CD4-positive, CD25-positive, alpha-beta regulatory T cell (primary cell): ENCODE results near the gene SMPD4. TPM values are rescaled to one million over a fixed set of nuclear protein-coding genes. Genes with fewer than 3 reads are reported as not detected.
"Not testable (repeated sequence)": the region's sequence is repeated elsewhere in the genome, so short reads cannot be mapped to it uniquely, and the experiment has no call there.

Source experiments
- ATAC-seq, 2 donors: fragments of 150-1000 bp; cut with Tn5 transposase; one replicate each; pipeline ENCODE4 v1.10.0; 2021; ENCODE audit warnings: low read depth in 2 of 2, moderate number of reproducible peaks in 2 of 2, moderate library complexity in 1 of 2
- DNase-seq, 3 donors: peaks; one replicate each; pipeline versions ENCODE4 v3.0.0 to v3.0.0-alpha.2; 2012 to 2022; ENCODE audit warnings: mixed read lengths in 1 of 3
- H3K27ac ChIP-seq: one replicate; pipeline ENCODE4 v1.7.0; 2013; ENCODE audit warnings: mild to moderate bottlenecking, low read length; ENCODE audit not compliant: insufficient read depth, poor library complexity, severe bottlenecking
- H3K27me3 ChIP-seq: one replicate; pipeline ENCODE4 v1.7.0; 2013; ENCODE audit warnings: low read length; ENCODE audit not compliant: control insufficient read depth, insufficient read depth
- H3K36me3 ChIP-seq: one replicate; pipeline ENCODE4 v1.7.0; 2013; ENCODE audit warnings: mild to moderate bottlenecking, low read length, moderate library complexity; ENCODE audit not compliant: control insufficient read depth, insufficient read depth
- H3K4me1 ChIP-seq: 2 replicates; pipeline ENCODE4 v1.7.0; 2013; ENCODE audit warnings: mild to moderate bottlenecking, low read length; ENCODE audit not compliant: insufficient read depth, control insufficient read depth, poor library complexity, severe bottlenecking
- H3K4me3 ChIP-seq: one replicate; pipeline ENCODE4 v1.7.0; 2013; ENCODE audit warnings: low read depth, mild to moderate bottlenecking, low read length, moderate library complexity
- H3K9me3 ChIP-seq, 2 experiments: 1 replicate in 1 of 2; 2 replicates in 1 of 2; pipeline ENCODE4 v1.7.0; 2013; ENCODE audit warnings: low read length in 2 of 2, mild to moderate bottlenecking in 1 of 2, moderate library complexity in 1 of 2; ENCODE audit not compliant: control insufficient read depth in 2 of 2
- H3K27ac Mint-ChIP-seq, 3 donors: one replicate each; pipeline ENCODE4 v1.8.0; 2020 to 2022; ENCODE audit warnings: mild to moderate bottlenecking in 3 of 3, mixed read lengths in 3 of 3, moderate library complexity in 2 of 3
- H3K27me3 Mint-ChIP-seq: one replicate; pipeline ENCODE4 v1.8.0; 2022; ENCODE audit warnings: mild to moderate bottlenecking, mixed read lengths
- H3K36me3 Mint-ChIP-seq: one replicate; pipeline ENCODE4 v1.8.0; 2020; ENCODE audit warnings: mixed read lengths
- H3K4me1 Mint-ChIP-seq, 4 donors: one replicate each; pipeline ENCODE4 v1.8.0; 2020 to 2022; ENCODE audit warnings: mixed read lengths in 4 of 4, mild to moderate bottlenecking in 1 of 4
- H3K4me3 Mint-ChIP-seq, 4 donors: one replicate each; pipeline ENCODE4 v1.8.0; 2020 to 2022; ENCODE audit warnings: mild to moderate bottlenecking in 4 of 4, mixed read lengths in 4 of 4, moderate library complexity in 3 of 4
- H3K9me3 Mint-ChIP-seq, 7 donors: one replicate each; pipeline ENCODE4 v1.8.0; 2020 to 2022; ENCODE audit warnings: mixed read lengths in 7 of 7, mild to moderate bottlenecking in 3 of 7, moderate library complexity in 2 of 7
- polyA plus RNA-seq, 4 donors: library from polyadenylated mRNA; unstranded; fragments of 300-500 nt; fragmentation: Illumina TruSeq; gene quantifications; one replicate each; pipeline ENCODE4 v1.2.3, GENCODE V29; 2021
- total RNA-seq: library from RNA; stranded (reverse); gene quantifications from one replicate; pipeline ENCODE4 v1.2.3, GENCODE V29; 2022

The SMPD4 gene
- total and polyA plus RNA-seq, 5 donors from 2014 or later, result 22.4 to 78.7 (median 31.3) TPM

DNA sequence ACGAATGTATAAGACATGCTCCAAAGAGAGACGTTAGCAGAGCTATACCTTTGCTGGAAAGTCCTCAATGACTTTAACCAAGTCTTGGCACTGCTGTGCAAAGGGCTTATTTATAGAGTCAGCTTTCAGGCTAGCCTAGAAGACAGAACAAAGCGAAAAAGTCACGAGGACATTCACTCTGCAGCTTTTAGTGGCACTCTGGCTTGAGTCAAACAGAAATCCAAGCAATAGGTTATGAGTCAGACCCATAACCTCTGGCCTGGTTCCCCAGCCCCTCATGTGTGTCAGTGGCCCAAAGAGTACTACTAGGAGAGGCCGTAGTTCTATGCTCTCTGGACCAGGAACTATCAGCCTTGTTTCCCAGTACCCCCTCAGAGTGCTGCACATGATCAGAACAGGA lies 6.5 kb downstream of the SMPD4 start:
- ATAC-seq, H3K36me3 Mint-ChIP-seq, H3K27me3 Mint-ChIP-seq, H3K4me1 ChIP-seq, H3K9me3 ChIP-seq, H3K27me3 ChIP-seq, H3K27ac ChIP-seq, H3K9me3 Mint-ChIP-seq, DNase-seq, H3K4me3 ChIP-seq, H3K27ac Mint-ChIP-seq: not testable (repeated sequence)
- peaks cover 40% of the 10 kb centered on the region for H3K36me3 ChIP-seq
- Mint-ChIP-seq H3K4me3 (peak overlapping the region in 1 of 4 donors; percentile 77), H3K4me1 (peaks cover 0 to 16% (median 15%) of the 10 kb centered on the region in 4 donors)

DNA sequence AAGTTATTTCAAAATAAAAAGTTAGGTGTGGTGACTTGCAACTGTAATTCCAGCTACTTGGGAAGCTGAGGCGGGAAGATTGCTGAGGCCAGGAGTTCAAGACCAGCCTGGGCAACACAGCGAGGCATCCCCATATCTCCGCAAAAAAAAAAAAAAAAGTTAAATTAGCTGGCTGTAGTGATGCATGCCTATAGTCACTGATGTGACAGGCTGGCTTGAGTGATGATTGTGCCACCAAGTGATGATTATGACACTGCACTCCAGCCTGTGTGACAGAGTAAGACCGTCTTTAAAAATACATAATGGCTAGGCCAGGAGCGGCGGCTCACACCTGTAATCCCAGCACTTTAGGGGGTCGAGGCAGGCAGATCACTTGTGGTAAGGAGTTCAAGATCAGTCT lies 11.5 kb downstream of the SMPD4 start:
- Mint-ChIP-seq H3K27ac (no peak overlapping the region), H3K9me3 (peaks cover 0 to 1% (median 0%) of the 10 kb centered on the region in 7 donors), H3K4me1 (peaks cover 0 to 3% (median under 1%) of the 10 kb centered on the region in 4 donors), H3K36me3 (peaks cover 20% of the 10 kb centered on the region), H3K27me3 (no peaks in the 10 kb centered on the region), H3K4me3 (no peak overlapping the region)
- no peaks in the 10 kb centered on the region for H3K4me1 ChIP-seq
- peaks cover 62% of the 10 kb centered on the region for H3K36me3 ChIP-seq
- H3K9me3 ChIP-seq, result no peaks in the 10 kb centered on the region
- no peak overlapping the region for H3K4me3 ChIP-seq
- no peaks in the 10 kb centered on the region for H3K27me3 ChIP-seq
- ATAC-seq (no peak), DNase-seq (no peak)
- no peak overlapping the region for H3K27ac ChIP-seq

DNA sequence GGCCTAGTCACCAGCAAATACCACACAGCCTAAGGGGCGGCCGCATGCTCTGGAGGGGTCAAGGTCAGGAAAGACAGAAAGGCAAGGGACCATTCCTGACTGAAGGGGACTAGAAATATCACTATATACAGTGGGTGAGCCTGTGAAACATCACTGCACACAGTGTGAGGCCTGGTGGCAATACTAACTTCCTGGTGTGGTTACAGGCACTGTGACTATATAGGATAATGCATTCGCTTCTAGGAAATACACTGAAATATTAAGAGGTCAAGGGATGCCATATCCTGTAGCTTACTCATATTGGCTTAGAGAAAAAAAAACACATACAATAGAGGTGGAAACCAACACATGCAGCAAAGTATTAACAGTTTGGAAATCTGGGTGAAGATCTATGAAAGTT lies 12.2 kb downstream of the SMPD4 start:
- H3K4me1 ChIP-seq, DNase-seq, H3K27ac ChIP-seq, H3K9me3 Mint-ChIP-seq, H3K4me1 Mint-ChIP-seq, H3K4me3 ChIP-seq, H3K27ac Mint-ChIP-seq, H3K4me3 Mint-ChIP-seq, H3K27me3 Mint-ChIP-seq, H3K27me3 ChIP-seq, H3K9me3 ChIP-seq: not testable (repeated sequence)
- peaks cover 26% of the 10 kb centered on the region for H3K36me3 Mint-ChIP-seq
- peak in 1 of 2 donors; percentile 40 for ATAC-seq
- H3K36me3 ChIP-seq, result peaks cover 64% of the 10 kb centered on the region

DNA sequence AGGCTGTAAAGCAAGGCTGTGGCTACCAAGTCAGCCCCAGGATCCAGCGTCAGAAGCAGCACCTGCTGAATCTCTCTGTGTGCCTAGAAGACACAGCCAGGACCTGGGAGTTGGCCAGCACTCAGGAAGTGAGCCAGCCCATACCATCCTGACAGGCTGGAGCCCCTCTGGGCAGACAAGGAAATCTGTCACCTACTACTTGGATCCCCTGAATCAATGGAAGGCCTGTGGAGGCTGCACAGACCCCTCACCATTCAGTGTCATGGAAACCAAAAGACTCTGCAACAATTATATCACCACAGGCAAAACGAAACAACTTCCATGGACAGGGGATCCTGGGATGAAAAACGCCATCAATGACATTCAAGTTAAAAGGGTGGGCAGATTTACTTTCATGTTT lies 14.8 kb downstream of the SMPD4 start:
- not testable (repeated sequence) for H3K4me1 ChIP-seq, H3K27ac ChIP-seq, H3K9me3 ChIP-seq, H3K4me3 Mint-ChIP-seq, H3K4me1 Mint-ChIP-seq, DNase-seq, H3K9me3 Mint-ChIP-seq, H3K27ac Mint-ChIP-seq, H3K27me3 ChIP-seq, H3K4me3 ChIP-seq, H3K27me3 Mint-ChIP-seq, ATAC-seq
- peaks cover 29% of the 10 kb centered on the region for H3K36me3 Mint-ChIP-seq
- peaks cover 68% of the 10 kb centered on the region for H3K36me3 ChIP-seq

DNA sequence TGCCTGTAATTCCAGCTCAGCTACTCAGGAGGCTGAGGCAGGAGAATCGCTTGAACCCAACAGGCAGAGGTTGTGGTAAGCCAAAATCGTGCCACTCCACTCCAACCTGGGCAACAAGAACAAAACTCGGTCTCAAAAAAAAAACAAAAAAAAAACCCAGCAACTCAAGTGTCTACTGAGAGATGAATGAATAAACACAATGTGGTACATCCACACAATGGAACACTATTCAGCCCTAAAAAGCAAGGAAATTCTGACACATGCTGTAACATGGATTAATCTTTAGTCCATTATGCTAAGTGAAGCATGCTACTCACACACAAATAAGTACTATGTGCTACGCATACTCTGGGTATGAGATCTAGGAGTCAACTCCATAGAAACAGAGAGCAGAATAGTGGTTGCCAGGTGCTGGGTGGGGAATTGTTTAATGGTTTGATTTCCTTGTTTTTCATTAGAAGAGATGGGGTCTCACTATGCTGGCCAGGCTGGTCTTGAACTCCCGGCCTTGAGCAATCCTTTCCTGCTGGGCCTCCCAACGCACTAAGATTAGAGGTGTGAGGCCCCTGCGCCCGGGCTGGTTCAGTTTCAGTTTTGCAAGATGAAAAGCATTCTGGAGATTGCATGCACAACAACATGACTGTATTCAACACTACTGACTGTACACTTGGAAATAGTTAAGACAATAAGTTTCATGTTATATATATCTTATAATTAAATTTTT lies 15.9 kb downstream of the SMPD4 start:
- H3K4me1 Mint-ChIP-seq, result peaks cover 0 to 3% (median under 1%) of the 10 kb centered on the region in 4 donors
- peaks cover 29% of the 10 kb centered on the region for H3K36me3 Mint-ChIP-seq
- DNase-seq (no peak), ATAC-seq (no peak)
- H3K4me3 Mint-ChIP-seq, result no peak overlapping the region
- no peaks in the 10 kb centered on the region for H3K27me3 Mint-ChIP-seq
- H3K27ac Mint-ChIP-seq, result no peak overlapping the region
- Histone ChIP-seq H3K27ac (no peak overlapping the region), H3K4me1 (no peaks in the 10 kb centered on the region), H3K36me3 (peaks cover 62% of the 10 kb centered on the region), H3K27me3 (no peaks in the 10 kb centered on the region), H3K4me3 (no peak overlapping the region), H3K9me3 (no peaks in the 10 kb centered on the region)
- H3K9me3 Mint-ChIP-seq, result no peaks in the 10 kb centered on the region

DNA sequence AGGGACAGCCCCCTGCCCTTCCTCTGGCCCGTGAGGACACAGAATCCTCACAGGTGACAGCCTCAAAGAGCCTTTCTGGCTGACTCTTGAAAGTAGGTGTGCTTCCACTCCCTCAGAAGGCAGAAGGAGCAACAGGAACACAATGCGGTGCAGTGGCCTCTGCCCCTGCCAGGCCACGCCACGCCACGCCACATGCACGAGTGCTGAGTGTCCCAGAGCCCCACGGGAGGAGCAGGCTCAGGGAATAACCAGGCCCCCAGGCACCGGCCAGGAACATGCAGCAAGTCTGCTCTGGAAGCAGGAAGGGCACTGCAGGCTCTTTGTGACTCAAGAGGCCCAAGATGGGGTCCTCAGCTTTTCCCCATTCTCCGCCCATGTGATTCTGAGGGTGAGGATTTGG lies 18.4 kb downstream of the SMPD4 start:
- no peaks in the 10 kb centered on the region for H3K4me1 ChIP-seq
- ATAC-seq (no peak), DNase-seq (no peak)
- H3K9me3 ChIP-seq, result no peaks in the 10 kb centered on the region
- Mint-ChIP-seq H3K27me3 (no peaks in the 10 kb centered on the region), H3K36me3 (peaks cover 23% of the 10 kb centered on the region), H3K9me3 (no peaks in the 10 kb centered on the region), H3K4me1 (peaks cover 0 to 3% (median 0%) of the 10 kb centered on the region in 4 donors), H3K27ac (no peak overlapping the region), H3K4me3 (no peak overlapping the region)
- peaks cover 43% of the 10 kb centered on the region for H3K36me3 ChIP-seq
- no peaks in the 10 kb centered on the region for H3K27me3 ChIP-seq
- no peak overlapping the region for H3K27ac ChIP-seq
- H3K4me3 ChIP-seq, result no peak overlapping the region

DNA sequence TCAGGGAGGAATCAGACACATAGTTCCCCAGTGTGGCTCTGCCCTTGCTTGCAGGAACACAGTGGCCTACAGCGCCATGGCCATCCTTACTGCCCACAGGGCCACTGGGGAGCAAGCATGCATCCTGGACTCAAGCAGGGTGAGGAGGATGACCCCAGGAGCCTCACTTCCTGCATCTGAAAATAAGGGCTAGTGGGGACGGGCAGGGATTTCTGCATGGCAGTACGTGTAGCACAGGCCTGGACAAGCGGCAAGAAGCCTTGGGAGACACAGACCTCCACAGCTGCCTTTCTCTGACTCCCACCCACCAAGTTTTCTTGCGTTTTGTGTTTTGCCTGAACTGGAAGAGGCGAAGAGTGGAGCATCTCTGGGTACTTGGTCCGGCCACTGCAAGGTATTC lies 18.9 kb downstream of the SMPD4 start:
- not testable (repeated sequence) for H3K27me3 Mint-ChIP-seq, H3K9me3 ChIP-seq, H3K9me3 Mint-ChIP-seq, H3K27ac Mint-ChIP-seq, H3K27me3 ChIP-seq, ATAC-seq, H3K4me1 Mint-ChIP-seq, H3K4me3 Mint-ChIP-seq, H3K4me1 ChIP-seq, DNase-seq, H3K4me3 ChIP-seq, H3K27ac ChIP-seq
- peaks cover 18% of the 10 kb centered on the region for H3K36me3 Mint-ChIP-seq
- H3K36me3 ChIP-seq, result peaks cover 39% of the 10 kb centered on the region
